Posterior vena cava (tissue), 2 donors: ENCODE data around the gene SLC11A1. TPM values are rescaled to one million over a fixed set of nuclear protein-coding genes. Genes with fewer than 3 reads are reported as not detected.
A peak's percentile ranks its signal among the peaks of the same experiment; 100 is the strongest.

Source experiments
- DNase-seq: peaks from one replicate; pipeline ENCODE4 v3.0.0-alpha.2; 2020; ENCODE audit warnings: low spot score
- intact Hi-C, 2 donors: fragments of 100-400 bp; cut with DNase I; formaldehyde crosslinking; loops; one replicate each; pipeline versions ENCODE4 v1.14.1 to v1.14.2; 2022 to 2023
- total RNA-seq, 2 donors: library from RNA; stranded (reverse); fragmentation: NEBNext Ultra II Directional; extraction: Animal tissue kit (Norgen Biotek cat#: 25700); gene quantifications; one replicate each; pipeline ENCODE4 v1.2.1, GENCODE V29; 2021
- donor health status: DM: yes; HTN: yes; CAD: no.
- donor health status: DM: yes; HTN: yes; CAD: no.

SLC11A1 gene
- total RNA-seq, 2 donors from 2014 or later: 28.8 to 77.1 TPM

DNA sequence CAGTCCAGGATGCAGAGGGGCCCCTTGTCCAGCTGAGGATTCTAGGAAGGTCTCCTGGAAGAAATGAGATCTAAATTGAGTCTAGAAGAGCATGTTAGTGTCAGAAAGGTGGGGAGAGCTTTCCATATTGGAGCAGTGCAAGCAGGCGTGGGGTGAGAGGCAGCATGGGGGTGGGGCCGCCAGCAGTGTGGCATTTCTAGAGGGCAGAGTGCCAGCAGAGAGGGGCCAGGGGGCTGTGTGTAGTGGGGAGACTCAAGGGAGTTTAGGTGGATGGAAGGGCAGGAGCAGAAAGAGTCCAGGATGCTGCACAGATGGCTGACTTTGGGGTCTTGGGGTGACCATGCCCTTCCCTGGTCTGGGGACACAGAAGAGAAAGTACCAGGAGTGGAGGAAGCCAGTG lies 39.0 kb downstream of the SLC11A1 start:
- intact Hi-C loops: loop anchor here in 1 of 2 donors (10.0 kb wide), 1 partner anchor 224 kb away; no protein-coding TSS in a partner anchor
- DNase-seq: no peak

DNA sequence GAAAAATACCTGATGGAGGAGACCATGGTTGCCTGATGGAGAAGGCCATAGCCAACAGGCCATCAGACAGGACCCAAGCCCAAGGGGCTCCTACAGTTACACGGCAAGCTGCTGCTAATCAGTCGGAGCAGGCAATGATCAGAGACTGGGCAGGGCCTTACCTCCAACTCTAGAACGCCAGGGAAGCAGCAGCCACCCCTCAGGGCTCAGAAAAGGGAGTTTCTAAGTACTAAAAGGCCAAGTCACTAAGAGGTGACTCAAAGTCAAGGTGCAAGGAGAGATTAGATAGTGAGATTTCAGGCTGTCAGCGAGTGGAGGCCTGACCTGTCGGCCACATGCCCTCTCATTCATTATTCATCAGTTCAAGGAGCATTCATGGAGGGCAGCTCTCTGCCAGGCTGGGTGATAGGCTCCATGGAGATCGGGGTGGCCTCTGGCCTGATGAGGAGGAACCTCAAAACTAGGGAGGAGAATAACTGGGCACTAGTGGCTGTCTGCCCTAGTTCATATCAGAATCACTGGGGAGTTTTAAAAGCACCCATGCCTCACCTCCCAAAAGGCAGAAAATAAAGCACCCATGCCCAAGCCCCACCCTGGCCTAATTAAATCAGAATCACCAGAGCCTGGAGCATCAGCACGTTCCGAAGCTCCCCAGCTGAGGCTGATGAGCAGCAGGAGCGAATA lies 40.5 kb downstream of the SLC11A1 start:
- intact Hi-C loops: loop anchor here in 1 of 2 donors (10.0 kb wide), 1 partner anchor 222 kb away; no protein-coding TSS in a partner anchor
- no peak for DNase-seq

DNA sequence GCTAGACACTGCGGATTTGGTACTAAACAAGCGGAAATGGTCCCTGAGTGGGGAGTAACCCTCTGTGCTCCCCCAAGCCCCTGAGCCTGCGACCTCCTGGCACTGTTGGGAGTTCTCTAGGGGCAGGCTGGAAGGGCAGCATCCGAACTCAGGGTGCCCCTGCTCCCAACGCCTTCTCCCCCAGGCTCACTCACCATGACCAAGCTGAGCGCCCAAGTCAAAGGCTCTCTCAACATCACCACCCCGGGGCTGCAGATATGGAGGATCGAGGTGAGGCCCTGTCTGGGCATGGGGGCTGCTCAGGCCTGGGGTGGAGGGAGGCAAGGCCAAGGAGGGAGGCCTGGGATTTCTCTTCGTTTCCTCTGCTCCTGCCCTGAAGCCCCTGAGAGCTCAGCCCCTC lies 41.5 kb downstream of the SLC11A1 start:
- intact Hi-C loops: loop anchor here in 1 of 2 donors (10.0 kb wide), 1 partner anchor 221 kb away; no protein-coding TSS in a partner anchor
- no peak for DNase-seq

DNA sequence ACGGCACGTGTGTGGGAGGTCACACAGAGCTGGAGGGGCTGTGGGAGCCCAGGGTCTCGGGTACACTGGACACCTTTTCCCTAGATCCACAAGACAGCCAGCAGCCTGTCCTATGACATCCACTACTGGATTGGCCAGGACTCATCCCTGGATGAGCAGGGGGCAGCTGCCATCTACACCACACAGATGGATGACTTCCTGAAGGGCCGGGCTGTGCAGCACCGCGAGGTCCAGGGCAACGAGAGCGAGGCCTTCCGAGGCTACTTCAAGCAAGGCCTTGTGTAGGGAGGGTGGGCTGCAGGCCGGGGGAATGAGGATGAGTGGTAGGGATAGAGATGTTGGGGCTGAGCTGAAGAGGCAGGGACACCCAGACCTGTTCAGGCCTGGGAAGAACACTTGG lies 43.5 kb downstream of the SLC11A1 start:
- DNase-seq: no peak
- intact Hi-C loops: loop anchor here in 1 of 2 donors (10.0 kb wide), 1 partner anchor 219 kb away; no protein-coding TSS in a partner anchor

DNA sequence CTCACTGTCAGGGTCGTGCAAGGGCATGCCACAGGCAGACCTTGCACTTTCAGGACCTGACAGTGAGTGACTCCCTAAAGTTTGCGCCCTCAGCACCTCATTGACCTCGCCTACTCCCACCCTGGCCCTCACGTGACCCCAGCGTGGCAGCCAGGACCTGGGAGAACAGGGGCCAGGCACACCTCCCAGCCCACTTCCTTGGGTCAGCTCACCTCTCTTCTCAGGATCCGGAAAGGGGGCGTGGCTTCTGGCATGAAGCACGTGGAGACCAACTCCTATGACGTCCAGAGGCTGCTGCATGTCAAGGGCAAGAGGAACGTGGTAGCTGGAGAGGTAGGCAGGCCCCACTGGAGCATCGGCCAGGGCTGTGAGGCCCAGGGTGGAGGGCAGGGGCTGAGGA lies 45.7 kb downstream of the SLC11A1 start:
- DNase-seq: peak; percentile 64
- intact Hi-C loops: loop anchor here in 1 of 2 donors (10.0 kb wide), 1 partner anchor 217 kb away; no protein-coding TSS in a partner anchor

DNA sequence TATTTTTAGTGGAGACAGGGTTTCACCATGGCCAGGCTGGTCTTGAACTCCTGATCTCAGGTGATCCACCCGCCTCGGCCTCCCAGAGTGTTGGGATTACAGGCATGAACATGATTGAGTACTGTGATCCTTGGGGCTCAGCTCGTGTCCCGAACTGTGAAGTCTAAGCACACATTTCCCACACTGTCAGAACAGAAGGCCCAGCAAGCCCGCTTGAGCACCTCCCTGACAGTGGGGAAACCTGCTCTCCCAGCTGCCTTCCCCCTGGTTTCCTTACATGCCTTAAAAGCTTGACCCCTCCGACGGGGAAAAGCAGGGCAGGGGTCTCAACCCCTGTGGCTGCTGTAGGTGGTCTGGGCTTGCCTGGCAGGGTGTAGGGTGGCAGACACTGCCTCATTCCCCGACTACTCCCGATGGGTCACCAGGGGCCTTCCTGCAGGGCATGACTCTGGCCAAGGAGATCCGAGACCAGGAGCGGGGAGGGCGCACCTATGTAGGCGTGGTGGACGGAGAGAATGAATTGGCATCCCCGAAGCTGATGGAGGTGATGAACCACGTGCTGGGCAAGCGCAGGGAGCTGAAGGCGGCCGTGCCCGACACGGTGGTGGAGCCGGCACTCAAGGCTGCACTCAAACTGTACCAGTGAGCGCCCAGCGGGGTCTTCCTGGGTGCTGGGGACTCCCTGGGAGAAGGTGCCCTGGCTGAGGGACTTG lies 46.9 kb downstream of the SLC11A1 start:
- intact Hi-C loops: loop anchor here in 1 of 2 donors (10.0 kb wide), 1 partner anchor 216 kb away; no protein-coding TSS in a partner anchor
- DNase-seq: peak; percentile 67

DNA sequence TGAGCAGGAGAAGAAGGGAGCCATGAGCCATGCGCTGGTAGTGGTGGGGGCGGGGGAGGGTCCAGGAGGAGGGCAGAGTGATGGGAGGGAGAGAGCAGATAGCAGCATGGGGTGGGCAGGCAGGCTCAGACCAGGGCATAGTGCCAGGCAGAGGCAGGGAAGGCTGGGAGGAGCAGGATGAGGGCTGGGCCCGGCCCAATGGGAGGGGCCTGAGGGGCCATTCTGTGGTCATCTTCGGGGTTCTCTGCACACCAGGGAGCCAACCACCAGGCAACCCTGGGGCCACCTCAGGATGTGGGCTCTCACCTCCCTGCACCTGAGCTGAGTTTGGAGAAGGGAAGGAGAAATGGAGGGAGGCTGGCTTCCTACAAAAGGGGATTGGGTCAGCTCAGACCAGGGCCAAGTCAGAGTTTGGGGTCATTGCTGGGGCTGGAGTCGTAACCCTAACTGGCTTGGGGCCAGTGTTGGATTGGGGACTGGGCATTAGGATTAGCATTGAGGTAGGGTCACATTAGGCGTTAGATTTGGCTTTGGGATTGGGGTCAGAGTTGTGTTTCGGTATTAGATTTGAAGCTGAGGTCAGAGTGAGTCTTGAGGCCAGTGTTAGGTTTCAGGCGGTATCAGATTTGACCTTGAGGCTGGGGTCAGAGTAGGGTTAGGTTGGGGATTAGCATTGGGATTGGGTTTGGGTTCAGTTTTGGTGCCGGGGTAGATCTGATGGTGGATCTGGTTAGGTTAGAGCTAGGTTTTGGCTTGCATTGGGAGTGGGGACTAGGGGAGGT lies 48.0 kb downstream of the SLC11A1 start:
- intact Hi-C loops: loop anchor here in 1 of 2 donors (10.0 kb wide), 1 partner anchor 215 kb away; no protein-coding TSS in a partner anchor
- DNase-seq: peak; percentile 34

DNA sequence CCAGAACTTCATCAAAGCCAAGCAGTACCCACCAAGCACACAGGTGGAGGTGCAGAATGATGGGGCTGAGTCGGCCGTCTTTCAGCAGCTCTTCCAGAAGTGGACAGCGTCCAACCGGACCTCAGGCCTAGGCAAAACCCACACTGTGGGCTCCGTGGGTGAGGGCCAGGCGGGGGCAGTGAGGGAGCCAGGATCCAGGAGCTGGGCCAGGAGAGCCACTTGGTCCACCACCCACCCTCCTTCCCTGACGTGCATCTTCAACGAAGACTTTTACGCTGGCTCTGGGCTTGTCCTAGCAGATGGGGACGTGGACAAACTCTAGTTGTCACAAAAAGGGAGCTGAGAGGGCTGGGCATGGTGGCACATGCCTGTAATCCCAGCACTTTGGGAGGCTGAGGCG lies 48.6 kb downstream of the SLC11A1 start:
- peak; percentile 65 for DNase-seq
- intact Hi-C loops: no loop called here

DNA sequence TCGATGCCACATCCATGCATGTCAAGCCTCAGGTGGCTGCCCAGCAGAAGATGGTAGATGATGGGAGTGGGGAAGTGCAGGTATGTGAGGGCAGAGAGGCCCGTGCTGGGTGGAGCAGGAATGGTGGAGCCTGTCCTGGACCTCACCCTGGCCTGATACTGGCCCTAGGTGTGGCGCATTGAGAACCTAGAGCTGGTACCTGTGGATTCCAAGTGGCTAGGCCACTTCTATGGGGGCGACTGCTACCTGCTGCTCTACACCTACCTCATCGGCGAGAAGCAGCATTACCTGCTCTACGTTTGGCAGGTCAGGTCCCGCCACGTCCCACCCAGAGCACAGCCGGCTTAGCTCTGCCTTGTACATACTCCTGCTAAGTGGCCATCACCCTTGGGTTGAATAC lies 49.8 kb downstream of the SLC11A1 start:
- peak; percentile 55 for DNase-seq
- intact Hi-C loops: no loop called here

DNA sequence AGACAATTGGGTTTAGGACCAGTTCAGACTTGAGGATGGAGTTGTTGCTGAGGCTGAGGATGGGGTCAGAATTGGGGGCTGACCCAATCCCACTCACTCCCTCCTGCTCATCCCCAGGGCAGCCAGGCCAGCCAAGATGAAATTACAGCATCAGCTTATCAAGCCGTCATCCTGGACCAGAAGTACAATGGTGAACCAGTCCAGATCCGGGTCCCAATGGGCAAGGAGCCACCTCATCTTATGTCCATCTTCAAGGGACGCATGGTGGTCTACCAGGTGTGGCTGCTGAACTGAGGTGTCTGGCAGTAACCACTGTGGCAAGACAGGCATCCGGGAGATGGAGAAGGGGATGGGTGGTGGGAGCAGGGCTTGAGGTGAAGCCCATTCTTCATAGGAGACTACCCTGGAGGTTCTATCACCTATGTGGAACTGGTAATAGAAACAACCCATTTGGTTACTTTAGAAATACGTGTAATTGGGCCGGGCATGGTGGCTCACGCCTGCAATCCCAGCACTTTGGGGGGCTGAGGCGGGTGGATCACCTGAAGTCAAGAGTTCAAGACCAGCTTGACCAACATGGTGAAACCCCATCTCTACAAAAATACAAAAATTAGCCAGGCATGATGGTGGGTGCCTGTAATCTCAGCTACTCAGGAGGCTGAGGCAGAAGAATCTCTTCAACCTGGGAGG lies 50.7 kb downstream of the SLC11A1 start:
- peak; percentile 38 for DNase-seq
- intact Hi-C loops: no loop called here

DNA sequence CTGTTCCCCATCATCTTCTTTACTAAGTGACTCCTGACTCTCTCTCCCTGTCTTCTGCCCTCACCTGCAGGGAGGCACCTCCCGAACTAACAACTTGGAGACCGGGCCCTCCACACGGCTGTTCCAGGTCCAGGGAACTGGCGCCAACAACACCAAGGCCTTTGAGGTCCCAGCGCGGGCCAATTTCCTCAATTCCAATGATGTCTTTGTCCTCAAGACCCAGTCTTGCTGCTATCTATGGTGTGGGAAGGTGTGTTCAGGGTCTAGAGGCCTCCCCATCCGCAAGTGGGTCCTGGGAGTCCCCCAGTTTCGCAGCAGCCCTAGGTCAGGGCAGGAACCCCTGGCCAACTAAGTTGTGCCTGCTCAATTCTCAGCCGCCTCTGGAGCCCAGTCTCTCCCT lies 52.4 kb downstream of the SLC11A1 start:
- peak; percentile 72 for DNase-seq
- intact Hi-C loops: no loop called here

DNA sequence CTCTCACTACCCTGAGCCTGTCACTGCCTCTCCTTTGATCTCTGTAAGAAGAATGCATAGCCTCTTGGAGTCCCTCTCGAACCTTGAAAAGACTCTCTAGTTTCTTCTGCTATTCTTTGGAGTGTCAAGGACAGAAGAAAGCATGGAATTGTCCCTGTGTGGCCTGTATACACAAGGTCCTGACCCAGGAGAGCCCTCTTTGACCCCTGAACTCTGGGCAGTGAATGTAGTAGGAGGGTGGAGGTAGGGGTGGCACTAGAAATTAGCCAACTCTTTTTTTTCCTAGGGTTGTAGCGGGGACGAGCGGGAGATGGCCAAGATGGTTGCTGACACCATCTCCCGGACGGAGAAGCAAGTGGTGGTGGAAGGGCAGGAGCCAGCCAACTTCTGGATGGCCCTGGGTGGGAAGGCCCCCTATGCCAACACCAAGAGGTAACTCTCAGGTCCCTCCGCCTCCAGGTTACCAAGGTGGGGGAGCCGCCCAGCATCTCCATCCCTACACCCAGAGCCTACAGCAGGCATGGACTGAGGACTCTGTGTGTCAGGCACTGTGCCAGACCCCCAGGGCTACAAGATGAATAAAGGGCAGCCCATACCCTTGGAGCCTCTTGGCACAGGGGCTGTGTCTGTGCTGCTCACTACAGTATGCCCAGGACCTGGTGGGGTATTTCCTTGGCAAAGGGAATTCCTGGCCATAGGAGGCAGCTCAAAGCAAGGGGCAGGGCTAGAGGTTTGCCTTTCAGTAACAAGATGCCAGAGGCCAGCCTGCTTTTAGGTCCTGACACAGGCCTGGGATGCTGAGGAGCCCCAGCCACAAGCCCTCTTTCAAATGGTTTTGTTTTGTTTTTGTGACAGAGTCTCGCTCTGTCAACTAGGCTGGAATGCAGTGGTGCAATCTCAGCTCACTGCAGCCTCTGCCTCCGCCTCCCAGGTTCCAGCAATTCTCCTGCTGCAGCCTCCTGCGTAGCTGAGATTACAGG lies 53.2 kb downstream of the SLC11A1 start:
- intact Hi-C loops: no loop called here
- peak; percentile 69 for DNase-seq

DNA sequence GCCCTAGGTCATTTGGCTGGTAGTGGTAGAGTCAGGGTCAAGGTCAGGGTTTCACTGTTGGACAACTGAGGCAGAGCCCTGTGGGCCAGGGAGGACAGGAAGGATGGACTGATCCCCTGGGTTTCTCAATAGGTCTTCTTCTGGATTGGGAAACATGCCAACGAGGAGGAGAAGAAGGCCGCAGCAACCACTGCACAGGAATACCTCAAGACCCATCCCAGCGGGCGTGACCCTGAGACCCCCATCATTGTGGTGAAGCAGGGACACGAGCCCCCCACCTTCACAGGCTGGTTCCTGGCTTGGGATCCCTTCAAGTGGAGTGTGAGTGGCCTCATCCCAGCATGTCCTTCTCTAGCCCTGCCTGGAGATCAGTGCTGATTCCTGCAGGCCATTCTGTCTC lies 54.9 kb downstream of the SLC11A1 start:
- DNase-seq: peak; percentile 59
- intact Hi-C loops: no loop called here

DNA sequence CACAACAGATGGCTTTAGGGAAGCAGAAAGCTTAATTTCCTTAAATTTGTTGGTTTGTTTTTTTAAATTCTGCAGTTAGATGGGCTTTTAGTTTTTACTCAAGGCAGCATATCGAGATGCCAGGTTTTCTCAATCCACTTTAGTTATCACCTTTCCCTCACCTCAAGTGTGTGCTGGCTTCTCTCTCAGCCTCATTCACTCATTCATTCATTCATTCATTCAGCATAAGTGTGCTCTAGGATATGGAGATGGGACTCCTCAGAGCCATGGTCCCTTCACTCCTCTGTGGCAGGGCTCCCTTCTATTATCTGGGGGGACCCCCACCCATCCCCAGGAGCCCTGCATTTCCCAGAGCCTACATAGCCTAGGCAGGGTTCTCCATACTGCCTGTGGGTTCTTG lies 55.9 kb downstream of the SLC11A1 start:
- intact Hi-C loops: no loop called here
- DNase-seq: no peak

DNA sequence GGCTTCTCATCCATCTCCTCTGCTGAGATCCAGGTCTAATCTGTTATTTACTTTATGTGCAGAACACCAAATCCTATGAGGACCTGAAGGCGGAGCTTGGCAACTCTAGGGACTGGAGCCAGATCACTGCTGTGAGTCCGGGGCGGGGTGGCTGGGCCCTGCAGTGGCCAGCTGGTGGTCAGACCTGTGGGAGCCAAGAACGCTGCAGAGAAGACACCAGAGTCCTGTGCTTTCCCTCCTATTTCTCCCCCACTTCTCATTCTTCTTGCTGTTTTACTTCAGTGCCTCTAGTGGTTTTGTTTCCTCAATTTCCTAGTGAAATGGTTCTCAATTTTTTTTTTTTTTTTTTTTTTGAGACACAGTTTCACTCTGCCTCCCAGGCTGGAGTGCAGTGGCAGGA lies 56.5 kb downstream of the SLC11A1 start:
- peak; percentile 72 for DNase-seq
- intact Hi-C loops: no loop called here

DNA sequence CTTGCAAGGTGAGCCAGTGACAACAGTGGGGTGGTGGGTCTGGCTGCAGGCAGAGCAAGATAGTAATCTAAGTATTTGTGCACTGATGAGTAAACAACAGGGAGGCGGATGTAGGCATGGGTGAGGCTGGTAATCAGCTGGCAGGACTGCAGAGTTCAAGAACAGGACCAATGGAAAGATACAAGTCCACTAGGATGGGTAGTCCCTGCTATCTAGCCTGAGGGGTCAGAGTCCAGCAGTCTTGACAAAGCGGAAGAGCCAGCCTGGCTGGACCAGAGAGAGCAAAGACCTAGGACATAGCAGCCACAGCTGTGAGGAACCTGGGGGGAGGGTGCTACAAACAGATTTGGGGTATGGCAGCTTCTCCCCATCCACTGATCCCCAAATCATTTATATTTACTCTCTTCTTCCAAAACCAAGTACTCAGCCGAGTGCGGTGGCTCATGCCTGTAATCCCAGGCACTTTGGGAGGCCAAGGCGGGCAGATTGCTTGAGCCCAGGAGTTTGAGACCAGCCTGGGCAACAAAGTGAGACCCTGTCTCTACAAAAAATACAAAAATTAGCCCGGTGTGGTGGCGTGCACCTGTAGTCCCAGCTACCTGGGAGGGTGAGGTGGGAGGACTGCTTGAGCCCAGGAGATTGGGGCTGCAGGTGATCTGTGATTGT lies 62.8 kb downstream of the SLC11A1 start:
- intact Hi-C loops: no loop called here
- DNase-seq: peak; percentile 28

DNA sequence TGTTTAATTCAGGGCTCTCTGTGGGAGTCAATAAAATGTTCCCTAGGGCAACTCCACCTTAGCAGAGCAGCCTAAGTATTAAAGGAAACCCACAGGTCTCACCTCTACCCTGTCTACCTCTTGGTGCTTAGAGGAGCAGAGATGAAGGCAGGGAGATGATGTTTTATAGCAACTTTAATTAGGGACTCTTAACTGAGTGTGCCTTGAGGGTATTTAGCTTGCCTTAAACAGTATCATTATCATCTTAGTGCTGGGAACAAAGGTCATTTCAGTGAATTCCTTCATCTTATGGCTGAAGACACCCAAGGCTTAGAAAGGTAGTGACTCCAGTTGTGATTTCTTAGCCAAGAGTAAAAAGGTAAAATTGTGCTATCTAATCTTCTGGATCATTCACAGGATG lies 63.5 kb downstream of the SLC11A1 start:
- DNase-seq: no peak
- intact Hi-C loops: no loop called here
